MG63 (cell line): ENCODE data around the gene BAZ1A. TPM values are rescaled to one million over a fixed set of nuclear protein-coding genes. Genes with fewer than 3 reads are reported as not detected.
"Not testable (repeated sequence)": the region's sequence is repeated elsewhere in the genome, so short reads cannot be mapped to it uniquely, and the experiment has no call there.

Source experiments
- DNase-seq: peaks from one replicate; pipeline ENCODE4 v3.0.0-alpha.2; 2020
- H3K27me3 ChIP-seq: fragments of 250-450 bp; sonication (Bioruptor Pico); 2 replicates; pipeline ENCODE4 v1.5.1; 2020; ENCODE audit warnings: mild to moderate bottlenecking, moderate library complexity
- H3K36me3 ChIP-seq: fragments of 250-450 bp; sonication (Bioruptor Pico); 2 replicates; pipeline ENCODE4 v1.5.1; 2020; ENCODE audit warnings: mild to moderate bottlenecking, moderate library complexity
- H3K4me3 ChIP-seq: fragments of 250-450 bp; sonication (Bioruptor Pico); 2 replicates; pipeline ENCODE4 v1.5.1; 2020; ENCODE audit warnings: mild to moderate bottlenecking, moderate library complexity
- H3K9me3 ChIP-seq: fragments of 250-450 bp; sonication (Bioruptor Pico); 2 replicates; pipeline ENCODE4 v1.5.1; 2020; ENCODE audit warnings: mild to moderate bottlenecking, moderate library complexity
- total RNA-seq: library from RNA; depleted of rRNA; stranded (reverse); fragments of >200 nt; shearing (Covaris generic); gene quantifications from 2 replicates; pipeline ENCODE4 v1.2.3, GENCODE V29; 2014; ENCODE audit warnings: low replicate concordance

The BAZ1A gene
- total RNA-seq, 1 experiment from 2014 or later = 21.8 TPM

DNA sequence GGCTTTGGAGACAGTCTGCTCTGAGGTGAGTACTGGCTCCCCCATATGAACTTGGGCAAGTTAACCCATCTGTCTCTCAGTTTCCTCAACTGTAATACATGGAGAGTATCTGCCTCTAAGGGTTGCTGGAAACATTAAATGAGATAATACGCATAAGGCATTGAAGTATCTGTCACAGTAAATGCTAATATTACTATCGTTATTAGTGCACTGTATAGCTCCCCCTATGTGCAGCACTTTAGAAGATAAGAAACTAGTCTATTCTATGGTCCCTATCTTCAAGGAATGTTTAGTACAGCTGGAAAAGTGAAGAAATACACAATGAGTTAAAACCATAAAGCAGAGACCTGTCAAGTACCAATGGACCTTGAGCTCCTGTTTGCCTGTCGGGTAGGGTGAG is 109.1 kb downstream of the BAZ1A start:
- Histone ChIP-seq H3K9me3 (no peaks in the 10 kb centered on the region), H3K4me3 (no peak overlapping the region), H3K27me3 (no peaks in the 10 kb centered on the region), H3K36me3 (peaks cover 13% of the 10 kb centered on the region)
- DNase-seq = no peak

DNA sequence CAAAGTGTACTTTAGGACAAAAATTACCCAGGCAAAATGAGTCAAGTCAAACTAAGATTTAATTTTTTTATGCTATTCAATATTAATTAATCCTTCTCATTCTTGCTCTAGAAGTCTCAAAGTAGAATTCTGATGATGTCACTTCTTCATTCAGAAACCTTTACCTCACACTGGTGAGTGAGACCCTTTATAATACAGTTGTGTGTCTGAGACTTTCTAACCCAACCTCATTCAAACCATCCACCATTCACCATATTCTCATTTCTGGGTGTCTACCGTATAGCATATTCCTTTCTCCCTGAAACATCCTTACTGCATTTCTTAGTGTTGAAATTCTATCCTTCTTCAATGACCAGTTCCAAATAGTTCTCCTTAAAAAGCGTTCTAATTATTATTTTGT is 119.9 kb downstream of the BAZ1A start:
- Histone ChIP-seq H3K36me3 (peaks cover 7% of the 10 kb centered on the region), H3K9me3 (no peaks in the 10 kb centered on the region), H3K4me3 (no peak overlapping the region), H3K27me3 (no peaks in the 10 kb centered on the region)
- no peak for DNase-seq

DNA sequence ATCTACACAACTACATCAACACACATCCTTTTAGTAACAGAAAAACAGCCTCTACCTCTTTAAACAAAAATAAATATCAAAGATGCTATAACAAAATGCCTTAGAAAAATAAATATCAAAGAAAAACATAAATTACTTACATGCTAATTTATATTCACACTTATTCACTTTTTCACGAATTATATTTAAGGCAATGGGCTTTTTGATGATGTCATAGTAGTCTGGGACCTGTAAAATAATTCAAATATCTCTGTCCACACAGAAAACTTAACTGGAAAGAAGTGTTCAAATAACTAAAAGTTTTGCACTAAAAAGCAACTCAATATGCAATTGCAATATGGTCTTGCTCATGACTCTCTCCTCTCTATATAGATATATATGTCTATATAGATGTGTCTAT is 120.5 kb downstream of the BAZ1A start:
- Histone ChIP-seq H3K4me3 (no peak overlapping the region), H3K36me3 (peaks cover 2% of the 10 kb centered on the region), H3K27me3 (no peaks in the 10 kb centered on the region), H3K9me3 (no peaks in the 10 kb centered on the region)
- no peak for DNase-seq

DNA sequence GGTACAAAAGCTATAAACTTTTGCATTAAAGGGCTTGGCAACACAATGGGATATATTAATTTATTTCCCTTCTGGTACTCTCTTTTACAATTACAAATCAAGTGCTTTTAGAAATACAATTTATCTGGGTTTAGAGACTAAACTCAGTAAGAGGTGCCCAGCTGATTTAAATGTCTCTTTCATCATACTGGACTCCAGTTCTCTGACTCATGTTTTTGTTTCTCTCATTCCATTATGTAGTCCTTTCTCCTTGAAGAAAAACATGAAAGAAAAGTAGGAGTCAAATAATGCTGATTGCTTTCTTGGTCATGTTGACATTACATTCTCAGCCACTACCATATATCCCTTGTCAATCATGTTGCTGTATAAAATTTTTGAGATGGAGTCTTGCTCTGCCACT is 124.5 kb downstream of the BAZ1A start:
- H3K9me3 ChIP-seq = no peaks in the 10 kb centered on the region
- H3K27me3 ChIP-seq = no peaks in the 10 kb centered on the region
- no peak overlapping the region for H3K4me3 ChIP-seq
- H3K36me3 ChIP-seq = peaks cover 2% of the 10 kb centered on the region
- no peak for DNase-seq

DNA sequence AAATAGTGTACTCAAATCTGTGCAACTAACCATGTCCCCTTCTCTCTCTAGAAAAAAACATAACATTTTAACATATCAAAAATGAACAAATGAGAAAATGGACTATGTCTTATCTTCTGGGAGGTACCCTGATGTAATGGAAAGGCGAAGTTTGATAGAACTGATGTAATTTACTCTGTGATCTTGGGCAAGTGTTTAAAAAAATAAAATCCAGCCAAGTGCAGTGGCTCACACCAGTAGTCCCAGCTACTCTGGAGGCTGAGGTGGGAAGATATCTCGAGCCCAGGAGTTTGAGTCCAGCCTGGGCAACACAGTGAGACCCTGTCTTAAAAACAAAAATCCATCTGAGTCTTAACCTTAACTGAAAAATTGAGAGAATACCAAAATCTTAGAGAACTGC is 124.9 kb downstream of the BAZ1A start:
- no peak for DNase-seq
- Histone ChIP-seq H3K9me3 (no peaks in the 10 kb centered on the region), H3K27me3 (no peaks in the 10 kb centered on the region), H3K36me3 (peaks cover 2% of the 10 kb centered on the region), H3K4me3 (no peak overlapping the region)

DNA sequence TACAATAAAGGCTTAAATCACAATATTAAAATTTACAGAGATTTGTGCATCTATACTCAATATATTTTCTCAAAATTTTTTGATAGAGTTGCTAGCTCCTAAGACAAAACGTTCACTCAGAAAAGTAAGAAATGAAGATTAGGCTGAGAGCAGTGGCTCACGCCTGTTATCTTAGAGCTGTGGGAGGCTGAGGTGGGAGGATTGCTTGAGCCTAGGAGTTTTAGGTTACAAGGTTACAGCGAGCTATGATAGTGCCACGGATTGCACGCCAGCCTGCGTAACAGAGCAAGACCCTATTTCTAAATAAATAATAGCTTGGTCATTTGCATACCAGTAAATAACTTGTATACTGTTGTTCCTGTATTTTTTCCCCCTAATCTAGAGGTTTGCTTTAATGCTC is 125.8 kb downstream of the BAZ1A start:
- no peak overlapping the region for H3K4me3 ChIP-seq
- no peak for DNase-seq
- H3K27me3 ChIP-seq = no peaks in the 10 kb centered on the region
- H3K36me3 ChIP-seq = peaks cover 2% of the 10 kb centered on the region
- H3K9me3 ChIP-seq = no peaks in the 10 kb centered on the region

DNA sequence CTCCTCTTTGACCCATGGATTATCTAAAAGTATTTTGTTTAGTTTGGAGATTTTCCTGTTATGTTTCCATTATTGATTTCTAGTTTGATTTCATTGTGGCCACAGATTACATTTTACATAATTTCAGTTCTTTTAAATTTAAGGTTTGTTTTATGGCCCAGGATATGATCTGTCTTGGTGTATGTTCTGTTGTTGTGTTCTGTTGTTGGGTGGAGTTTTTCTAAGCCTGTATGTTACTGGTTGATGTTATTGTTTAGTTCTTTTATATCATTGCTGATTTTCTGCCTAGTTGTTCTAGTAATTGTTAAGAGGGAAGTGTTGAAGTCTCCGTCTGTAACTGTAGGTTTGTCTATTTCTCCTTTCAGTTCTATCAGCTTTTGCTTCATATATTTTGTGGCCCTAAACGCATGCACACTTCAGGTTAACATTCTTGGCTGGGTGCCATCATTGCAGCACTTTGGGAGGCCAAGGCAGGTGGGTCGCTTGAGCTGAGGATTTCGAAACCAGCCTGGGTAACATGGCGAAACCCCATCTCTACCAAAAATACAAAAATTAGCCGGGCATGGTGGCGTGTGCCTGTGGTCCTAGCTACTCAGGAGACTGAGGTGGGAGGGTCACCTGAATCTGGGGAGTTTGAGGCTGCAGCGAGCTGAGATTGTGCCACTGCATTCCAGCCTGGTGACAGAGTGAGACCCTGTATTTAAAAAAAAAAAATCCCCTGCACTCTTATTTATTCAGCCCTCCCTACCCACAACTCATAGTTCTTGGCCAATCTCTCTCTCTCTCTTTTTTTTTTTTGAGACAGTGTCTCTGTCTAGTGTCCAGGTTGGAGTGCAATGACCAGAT is 132.7 kb downstream of the BAZ1A start:
- H3K4me3 ChIP-seq = no peak overlapping the region
- H3K9me3 ChIP-seq = no peaks in the 10 kb centered on the region
- no peaks in the 10 kb centered on the region for H3K36me3 ChIP-seq
- H3K27me3 ChIP-seq = no peaks in the 10 kb centered on the region
- no peak for DNase-seq

DNA sequence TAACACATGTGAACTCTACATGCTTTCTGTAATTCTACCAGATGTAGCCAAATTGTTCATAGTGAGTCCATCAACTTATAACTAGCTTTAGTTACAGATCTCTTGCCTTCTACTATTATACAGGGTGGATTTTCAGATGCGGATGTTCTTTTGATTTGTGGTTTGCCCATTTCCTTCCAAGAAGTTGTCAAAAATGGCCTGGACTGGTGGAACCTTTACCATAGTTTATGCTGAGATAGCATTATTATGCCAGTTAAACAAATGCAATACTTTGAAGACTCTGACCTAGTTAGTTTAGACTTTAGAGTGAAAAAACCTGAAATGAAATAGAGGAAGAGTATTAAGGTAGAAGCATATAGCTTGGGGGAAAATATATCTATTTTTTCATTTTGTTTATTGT is 133.3 kb downstream of the BAZ1A start:
- H3K4me3 ChIP-seq = no peak overlapping the region
- H3K27me3 ChIP-seq = no peaks in the 10 kb centered on the region
- no peaks in the 10 kb centered on the region for H3K36me3 ChIP-seq
- DNase-seq = no peak
- H3K9me3 ChIP-seq = no peaks in the 10 kb centered on the region

DNA sequence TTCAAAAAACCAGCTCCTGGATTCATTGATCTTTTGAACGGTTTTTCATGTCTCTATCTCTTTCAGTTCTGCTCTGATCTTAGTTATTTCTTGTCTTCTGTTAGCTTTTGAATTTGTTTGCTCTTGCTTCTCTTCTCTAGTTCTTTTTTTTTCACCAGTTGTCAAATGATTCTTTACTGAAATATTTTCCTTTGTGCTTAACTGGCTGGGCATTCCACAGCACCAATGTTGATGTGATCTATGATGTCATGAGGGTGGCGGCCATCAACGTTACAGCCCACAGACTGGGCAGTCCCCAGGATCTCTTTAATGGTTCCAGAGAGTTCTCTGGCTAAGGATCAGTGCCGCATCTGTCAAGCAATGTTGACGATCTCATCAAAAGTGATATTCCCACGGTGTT is 135.0 kb downstream of the BAZ1A start:
- H3K4me3 ChIP-seq, H3K27me3 ChIP-seq, H3K9me3 ChIP-seq, H3K36me3 ChIP-seq, DNase-seq: not testable (repeated sequence)

DNA sequence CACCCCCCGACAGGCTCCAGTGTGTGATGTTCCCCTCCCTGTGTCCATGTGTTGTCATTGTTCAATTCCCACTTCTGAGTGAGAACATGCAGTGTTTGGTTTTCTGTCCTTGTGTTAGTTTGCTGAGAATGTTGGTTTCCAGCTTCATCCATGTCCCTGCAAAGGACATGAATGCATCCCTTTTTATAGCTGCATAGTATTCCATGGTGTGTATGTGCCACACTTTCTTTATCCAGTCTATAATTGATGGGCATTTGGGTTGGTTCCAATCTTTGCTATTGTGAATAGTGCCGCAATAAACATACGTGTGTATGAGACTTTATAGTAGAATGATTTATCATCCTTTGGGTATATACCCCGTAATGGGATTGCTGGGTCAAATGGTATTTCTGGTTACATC is 138.1 kb downstream of the BAZ1A start:
- H3K27me3 ChIP-seq, H3K9me3 ChIP-seq, H3K36me3 ChIP-seq, H3K4me3 ChIP-seq, DNase-seq: not testable (repeated sequence)

DNA sequence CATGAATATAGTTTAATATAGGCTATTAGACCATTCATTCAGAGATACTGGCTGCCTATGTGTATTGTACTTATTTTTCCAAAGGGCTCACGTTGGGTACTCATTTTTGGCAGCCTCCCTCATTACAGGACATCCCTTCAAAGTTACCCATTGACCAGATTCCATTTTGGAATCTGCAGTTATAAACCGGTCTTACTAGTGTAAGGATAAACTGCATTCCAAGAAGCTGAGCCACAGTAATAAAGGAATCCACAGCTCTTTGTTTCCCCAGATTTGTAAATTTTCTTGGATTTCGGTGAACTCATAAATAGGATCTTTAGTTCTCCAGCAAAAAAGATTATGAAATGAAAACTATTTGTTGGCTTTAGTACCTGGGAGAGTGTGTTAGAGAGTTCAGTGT is 141.9 kb downstream of the BAZ1A start:
- Histone ChIP-seq H3K36me3 (no peaks in the 10 kb centered on the region), H3K27me3 (no peaks in the 10 kb centered on the region), H3K4me3 (no peak overlapping the region), H3K9me3 (no peaks in the 10 kb centered on the region)
- no peak for DNase-seq

DNA sequence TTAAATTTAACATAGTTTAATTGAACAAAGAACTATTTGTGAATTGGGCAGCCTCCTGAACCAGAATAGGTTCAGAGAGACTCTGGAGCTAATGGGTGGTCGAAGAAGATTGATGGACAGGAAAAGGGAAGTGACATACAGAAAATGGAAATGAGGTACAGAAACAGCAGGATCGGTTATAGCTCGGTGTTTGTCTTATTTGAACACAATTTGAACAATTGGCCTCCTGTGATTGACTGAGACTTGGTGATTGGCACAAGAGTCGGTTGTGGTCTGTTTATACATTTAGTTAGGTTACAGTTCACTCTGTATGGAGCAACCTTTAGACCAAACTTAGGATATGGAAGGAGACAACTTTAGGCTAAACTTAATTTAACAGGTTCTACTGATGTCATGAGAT is 142.4 kb downstream of the BAZ1A start:
- Histone ChIP-seq H3K36me3 (no peaks in the 10 kb centered on the region), H3K4me3 (no peak overlapping the region), H3K27me3 (no peaks in the 10 kb centered on the region), H3K9me3 (no peaks in the 10 kb centered on the region)
- DNase-seq = no peak

DNA sequence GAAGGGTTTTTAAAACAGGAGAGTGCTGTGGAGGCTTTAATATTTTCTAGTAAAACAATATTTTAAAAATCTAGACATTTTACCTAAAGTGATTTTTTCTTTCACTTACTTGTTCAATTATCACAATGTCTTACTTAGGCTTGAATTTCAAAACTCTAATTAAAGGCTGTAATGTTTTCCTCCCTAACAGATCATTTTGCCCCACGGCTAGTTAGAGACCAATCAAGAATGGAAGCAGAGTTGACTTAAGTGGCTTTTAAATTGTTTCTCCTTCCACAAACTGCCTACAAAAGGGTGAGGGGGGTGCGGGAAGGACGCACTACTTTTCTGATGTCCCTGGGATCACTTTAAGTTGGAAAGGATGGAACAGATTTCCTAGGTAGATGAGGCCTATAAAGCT is 151.3 kb downstream of the BAZ1A start:
- no peak for DNase-seq
- Histone ChIP-seq H3K4me3 (no peak overlapping the region), H3K9me3 (no peaks in the 10 kb centered on the region), H3K36me3 (no peaks in the 10 kb centered on the region), H3K27me3 (no peaks in the 10 kb centered on the region)

DNA sequence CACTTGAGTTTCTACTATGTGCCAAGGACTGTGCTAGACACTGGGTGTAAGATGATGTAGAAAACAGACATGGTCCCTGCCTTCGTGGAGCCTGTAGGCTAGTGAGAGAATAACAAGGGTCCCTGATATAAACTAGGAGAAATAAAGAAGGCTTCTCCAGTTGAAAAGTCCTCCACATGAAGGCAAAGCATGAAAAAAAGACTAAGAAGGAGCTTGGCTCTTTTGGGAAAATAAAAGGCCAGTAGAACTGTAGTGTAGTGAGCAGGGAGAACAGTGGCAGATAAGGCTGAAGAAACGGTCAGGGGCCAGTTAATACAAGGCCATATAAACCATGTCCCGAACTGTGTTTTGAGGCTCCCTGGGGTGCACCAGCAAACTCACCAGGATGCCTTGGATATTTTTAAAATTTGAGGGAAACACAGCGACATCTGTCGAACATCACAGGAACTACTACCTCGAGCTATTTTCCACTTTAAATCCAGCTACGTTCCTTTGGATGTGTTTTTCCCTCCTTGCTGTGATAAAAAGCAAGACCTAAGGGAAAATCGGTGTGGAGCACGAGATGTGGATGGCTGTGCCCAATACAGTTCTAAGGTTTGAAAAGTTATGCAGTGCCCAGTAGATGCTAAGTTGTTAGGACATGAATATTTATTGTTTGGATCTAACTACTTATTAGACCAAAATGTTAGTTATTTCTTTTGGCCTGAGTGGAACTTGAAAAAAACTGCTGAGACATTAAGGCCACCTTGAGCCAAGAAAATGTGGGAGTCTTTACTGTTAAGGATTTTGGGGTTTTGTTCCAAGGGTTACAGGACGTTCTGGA is 152.2 kb downstream of the BAZ1A start:
- peak; percentile 24 for DNase-seq
- Histone ChIP-seq H3K4me3 (no peak overlapping the region), H3K9me3 (no peaks in the 10 kb centered on the region), H3K27me3 (no peaks in the 10 kb centered on the region), H3K36me3 (no peaks in the 10 kb centered on the region)

DNA sequence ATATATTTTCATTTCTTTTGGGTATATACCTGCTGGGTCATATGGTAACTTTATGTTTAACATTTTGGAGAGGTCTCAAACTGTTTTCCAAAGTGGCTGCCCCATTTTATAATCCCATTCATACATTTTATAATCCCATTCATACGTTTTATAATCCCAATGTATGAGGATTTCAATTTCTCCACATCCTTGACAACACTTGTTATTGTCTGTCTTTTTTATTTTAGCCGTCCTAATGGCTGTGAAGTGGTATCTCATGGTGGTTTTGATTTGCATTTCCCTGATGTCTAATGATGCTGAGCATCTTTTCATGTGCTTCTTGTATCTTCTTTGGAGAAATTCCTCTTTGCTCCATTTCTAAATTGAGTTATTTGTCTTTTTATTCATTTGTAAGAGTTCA is 154.0 kb downstream of the BAZ1A start:
- DNase-seq = no peak
- H3K4me3 ChIP-seq = no peak overlapping the region
- H3K27me3 ChIP-seq = no peaks in the 10 kb centered on the region
- no peaks in the 10 kb centered on the region for H3K9me3 ChIP-seq
- H3K36me3 ChIP-seq = no peaks in the 10 kb centered on the region

DNA sequence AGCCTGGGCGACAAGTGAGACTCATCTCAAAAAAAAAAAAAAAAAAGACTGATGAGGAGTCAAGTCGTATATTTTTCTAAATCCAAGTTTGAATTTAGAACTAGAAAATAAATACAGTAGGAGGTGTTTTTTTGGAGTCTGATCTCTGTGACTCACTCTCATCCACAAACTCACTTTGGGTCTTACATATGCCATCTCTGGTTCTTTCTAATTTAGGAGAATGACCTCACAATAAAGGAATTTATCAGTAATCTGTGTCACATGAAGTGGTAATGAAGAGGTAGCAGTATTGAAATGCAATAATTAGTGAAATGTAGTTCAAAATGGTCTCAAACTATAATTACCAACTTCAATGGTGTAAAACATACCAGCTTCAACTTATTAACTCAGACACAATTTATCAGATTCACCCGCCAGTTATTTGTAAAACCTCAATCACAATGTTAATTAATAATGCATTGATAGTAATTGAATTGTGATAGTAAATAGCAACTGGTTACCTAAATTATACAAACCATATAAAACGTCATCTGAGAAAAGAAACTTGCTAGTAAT is 156.3 kb downstream of the BAZ1A start:
- Histone ChIP-seq H3K9me3 (no peaks in the 10 kb centered on the region), H3K27me3 (no peaks in the 10 kb centered on the region), H3K36me3 (no peaks in the 10 kb centered on the region), H3K4me3 (no peak overlapping the region)
- no peak for DNase-seq

DNA sequence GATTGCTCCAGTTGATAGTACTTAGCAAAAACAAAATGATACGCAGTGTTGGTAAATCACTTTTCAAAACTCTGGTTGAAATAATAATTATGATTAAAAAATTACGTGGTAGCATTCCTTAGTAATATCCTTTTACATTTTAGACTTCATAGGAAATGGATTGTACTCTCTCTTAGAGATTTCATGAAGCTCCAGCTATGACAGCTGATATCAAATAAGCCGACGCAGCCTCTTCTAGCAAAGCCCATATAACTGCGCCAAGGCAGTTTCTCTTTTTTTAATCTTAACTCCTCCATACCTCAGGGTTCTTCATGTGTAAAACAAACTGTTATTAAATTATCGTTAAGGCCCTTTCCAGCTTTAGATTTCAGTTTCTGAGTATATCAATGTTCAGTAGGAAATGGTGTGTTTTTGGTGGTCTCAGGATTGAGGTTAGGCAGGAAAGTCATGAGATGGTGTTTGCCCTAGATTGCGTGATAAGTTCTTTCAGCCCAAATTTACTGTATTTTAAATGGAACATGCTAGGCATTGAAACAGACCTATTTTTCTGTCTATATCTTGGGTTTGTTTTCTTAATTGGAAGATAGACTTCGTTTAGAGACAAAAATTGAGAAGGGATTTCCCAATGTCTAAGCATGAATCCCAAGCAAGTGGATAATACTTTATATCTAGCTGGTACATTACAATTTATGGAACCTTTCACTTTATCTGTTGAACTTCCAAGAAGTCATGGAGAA is 159.9 kb downstream of the BAZ1A start:
- no peak for DNase-seq
- H3K36me3 ChIP-seq = peaks cover 4% of the 10 kb centered on the region; the same call in 1 of the 2 replicates
- H3K27me3 ChIP-seq = no peaks in the 10 kb centered on the region
- H3K9me3 ChIP-seq = no peaks in the 10 kb centered on the region
- H3K4me3 ChIP-seq = peak overlapping the region; percentile 74
